Esophagus muscularis mucosa (tissue), 4 donors: Measurements from ENCODE around the gene C1QTNF5. TPM values are rescaled to one million over a fixed set of nuclear protein-coding genes. Genes with fewer than 3 reads are reported as not detected.

Source experiments
- DNase-seq: peaks from one replicate; pipeline ENCODE4 v3.0.0-alpha.2; 2017; ENCODE audit errors: extremely low spot score
- H3K27ac ChIP-seq, 4 donors: fragments of 200-600 bp; sonication (generic); replicated peaks in 1 of 4; 1 replicate in 3 of 4; 2 replicates in 1 of 4; pipeline ENCODE4 v1.5.1; 2016 to 2019; ENCODE audit warnings: mild to moderate bottlenecking in 1 of 4
- H3K27me3 ChIP-seq, 4 donors: fragments of 200-600 bp; sonication (generic); one replicate each; pipeline versions ENCODE4 v1.5.1 to v1.6.0; 2016 to 2019
- H3K36me3 ChIP-seq, 4 donors: fragments of 200-600 bp; sonication (generic); one replicate each; pipeline ENCODE4 v1.5.1; 2016 to 2019
- H3K4me1 ChIP-seq, 4 donors: fragments of 200-600 bp; sonication (generic); one replicate each; pipeline ENCODE4 v1.5.1; 2016 to 2019
- H3K4me3 ChIP-seq, 4 donors: fragments of 200-600 bp; sonication (generic); 1 replicate in 2 of 4; 2 replicates in 2 of 4; pipeline ENCODE4 v1.5.1; 2016 to 2019; ENCODE audit warnings: mild to moderate bottlenecking in 4 of 4, moderate library complexity in 1 of 4
- H3K9me3 ChIP-seq, 4 donors: fragments of 200-600 bp; sonication (generic); 1 replicate in 3 of 4; 2 replicates in 1 of 4; pipeline ENCODE4 v1.5.1; 2016 to 2019
- EP300 ChIP-seq: sonication (generic); formaldehyde crosslinking; IDR thresholded peaks from one replicate; pipeline ENCODE4 v1.6.1; 2017; ENCODE audit warnings: antibody characterized with exemption
- POLR2A ChIP-seq: fragments of 450-650 bp; IDR thresholded peaks from one replicate; pipeline ENCODE4 v1.6.1; 2017; ENCODE audit warnings: antibody characterized with exemption, moderate library complexity, mild to moderate bottlenecking, low read depth
- POLR2AphosphoS5 ChIP-seq, 2 donors: sonication (generic); formaldehyde crosslinking; IDR thresholded peaks; one replicate each; pipeline ENCODE4 v1.6.1; 2017; ENCODE audit warnings: antibody characterized with exemption in 2 of 2
- WGBS: methylation state at CpG from one replicate; pipeline ENCODE4 v1.1.5; 2018; 5-methylcytosine and 5-hydroxymethylcytosine counted together
- intact Hi-C: fragments of 100-400 bp; cut with DNase I; formaldehyde crosslinking; loops from one replicate; pipeline ENCODE4 v1.15.1; 2023
- total RNA-seq, 4 donors: library from RNA; depleted of rRNA; stranded (reverse); fragments of >200 nt; gene quantifications; one replicate each; pipeline versions ENCODE4 v1.1.0 to v1.2.1, GENCODE V29; 2016
- TF ChIP-seq, protein P1 (sequence below), 3 experiments: fragments of 200-600 bp in 2 of 3; fragments of 450-650 bp in 1 of 3; sonication (generic) in 2 of 3; IDR thresholded peaks; one replicate each; pipeline ENCODE4 v1.5.1; 2017 to 2019; ENCODE audit warnings: antibody characterized with exemption in 3 of 3, mild to moderate bottlenecking in 2 of 3, moderate library complexity in 1 of 3

The C1QTNF5 gene
- total RNA-seq, 4 donors from 2014 or later: 23.7 to 74.3 (median 51.6) TPM

DNA sequence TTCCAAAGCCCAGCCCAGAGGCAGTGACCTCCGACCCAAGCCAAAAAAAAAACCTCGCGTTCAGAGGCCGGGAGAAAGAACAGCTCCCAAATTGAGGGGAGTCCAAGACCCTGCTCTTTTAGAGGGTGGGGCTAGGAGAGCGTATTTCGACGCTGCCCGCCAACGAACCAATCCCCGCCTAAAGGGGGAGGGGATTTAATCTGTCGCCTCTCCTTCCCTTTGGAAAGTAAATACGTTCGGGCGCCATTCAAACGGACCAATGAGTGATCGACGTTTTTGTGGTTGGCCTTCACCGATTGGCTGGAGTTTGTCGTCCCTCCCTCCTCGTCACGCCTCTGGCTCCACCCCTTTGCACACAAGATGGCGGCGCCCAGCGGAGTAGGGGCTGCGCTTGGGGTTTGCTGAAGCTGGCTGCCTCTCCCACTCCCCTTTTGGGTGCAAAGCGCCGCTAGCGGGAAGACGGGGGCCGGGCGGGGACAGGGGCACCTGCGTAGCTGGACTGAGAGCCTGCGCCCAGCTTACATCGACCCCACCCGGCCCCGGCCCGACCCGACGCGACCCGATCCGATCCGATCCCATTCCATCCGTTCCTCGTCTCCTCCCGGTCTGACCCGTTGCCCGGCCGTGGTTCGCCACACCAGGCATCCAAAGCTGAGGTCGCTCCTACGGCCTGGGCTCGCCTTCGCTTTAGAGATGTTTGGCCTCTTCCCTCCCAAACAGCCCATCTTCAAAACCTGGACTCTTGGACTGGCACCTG lies 6.3 kb downstream of the C1QTNF5 start, which contains the start of gene RNF26:
Gene RNF26 (plus strand): TSS at position 354 of the 757 bp plus-strand sequence. CDS start 596 bp downstream, outside the sequence.
- intact Hi-C loops: no loop called here
- no peak for TF ChIP-seq EP300
- TF ChIP-seq POLR2A: peak; percentile 31
- TF ChIP-seq POLR2AphosphoS5 (IDR thresholded peaks at IDR 0.05): peak; percentile 82 to 90
- no peaks in the 10 kb centered on the region for H3K9me3 ChIP-seq
- H3K4me3 ChIP-seq: peak within 1 kb of the TSS; percentile 82 to 95 (median 94)
- whole genome bisulfite sequencing: under 1% methylated on average over 47 of the region's 54 CpGs
- peaks cover 28 to 53% (median 50%) of the 10 kb centered on the region in 4 donors for H3K4me1 ChIP-seq
- DNase-seq: peak; percentile 99
- no peaks in the 10 kb centered on the region for H3K27me3 ChIP-seq
- H3K27ac ChIP-seq: peak within 1 kb of the TSS; percentile 87 to 94 (median 92)
- H3K36me3 ChIP-seq: peaks cover 5 to 17% (median 12%) of the 10 kb centered on the region in 4 donors

DNA sequence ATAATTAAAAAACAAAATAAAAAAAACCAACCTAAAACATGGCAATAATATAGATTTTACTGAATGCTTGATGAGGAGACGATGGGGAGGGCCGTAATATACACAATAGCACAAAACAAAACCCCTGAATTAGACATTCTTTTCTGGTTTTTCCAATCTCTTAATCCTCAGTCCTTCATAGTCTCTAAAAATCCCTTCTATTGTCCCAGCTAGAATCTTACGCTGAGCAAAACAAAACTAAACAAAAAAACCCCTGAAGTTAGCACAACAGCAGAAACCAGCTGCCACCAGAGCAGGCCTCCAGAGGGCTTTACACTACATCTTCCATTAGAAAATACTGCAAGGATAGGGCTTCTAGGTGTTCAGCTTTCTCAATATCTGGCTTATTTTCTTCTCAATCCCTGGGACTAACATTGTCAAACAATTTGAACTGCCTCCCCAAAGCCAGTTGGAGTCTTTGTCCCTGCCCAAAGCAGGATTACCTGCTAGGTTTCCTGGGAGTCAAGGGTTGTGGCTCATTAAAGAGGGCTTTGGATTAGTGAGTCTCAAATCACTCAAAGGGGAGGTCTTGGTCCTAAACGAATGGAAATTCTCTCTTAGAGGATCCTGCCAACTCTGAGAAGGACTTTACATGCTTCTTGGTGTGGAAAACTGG lies 8.4 kb downstream of the C1QTNF5 start:
- intact Hi-C loops: no loop called here
- Histone ChIP-seq H3K36me3 (peaks cover 5 to 17% (median 12%) of the 10 kb centered on the region in 4 donors), H3K4me3 (no peak overlapping the region), H3K4me1 (peaks cover 10 to 32% (median 29%) of the 10 kb centered on the region in 4 donors), H3K9me3 (no peaks in the 10 kb centered on the region), H3K27ac (no peak overlapping the region), H3K27me3 (no peaks in the 10 kb centered on the region)
- 86% methylated on average over 4 of the region's 4 CpGs for WGBS
- DNase-seq: no peak
- no peak for TF ChIP-seq EP300
- no peak for TF ChIP-seq POLR2A
- TF ChIP-seq POLR2AphosphoS5 (IDR thresholded peaks at IDR 0.05): no peak
- TF ChIP-seq, protein P1, sequence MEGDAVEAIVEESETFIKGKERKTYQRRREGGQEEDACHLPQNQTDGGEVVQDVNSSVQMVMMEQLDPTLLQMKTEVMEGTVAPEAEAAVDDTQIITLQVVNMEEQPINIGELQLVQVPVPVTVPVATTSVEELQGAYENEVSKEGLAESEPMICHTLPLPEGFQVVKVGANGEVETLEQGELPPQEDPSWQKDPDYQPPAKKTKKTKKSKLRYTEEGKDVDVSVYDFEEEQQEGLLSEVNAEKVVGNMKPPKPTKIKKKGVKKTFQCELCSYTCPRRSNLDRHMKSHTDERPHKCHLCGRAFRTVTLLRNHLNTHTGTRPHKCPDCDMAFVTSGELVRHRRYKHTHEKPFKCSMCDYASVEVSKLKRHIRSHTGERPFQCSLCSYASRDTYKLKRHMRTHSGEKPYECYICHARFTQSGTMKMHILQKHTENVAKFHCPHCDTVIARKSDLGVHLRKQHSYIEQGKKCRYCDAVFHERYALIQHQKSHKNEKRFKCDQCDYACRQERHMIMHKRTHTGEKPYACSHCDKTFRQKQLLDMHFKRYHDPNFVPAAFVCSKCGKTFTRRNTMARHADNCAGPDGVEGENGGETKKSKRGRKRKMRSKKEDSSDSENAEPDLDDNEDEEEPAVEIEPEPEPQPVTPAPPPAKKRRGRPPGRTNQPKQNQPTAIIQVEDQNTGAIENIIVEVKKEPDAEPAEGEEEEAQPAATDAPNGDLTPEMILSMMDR (IDR thresholded peaks at IDR 0.05): no peak

DNA sequence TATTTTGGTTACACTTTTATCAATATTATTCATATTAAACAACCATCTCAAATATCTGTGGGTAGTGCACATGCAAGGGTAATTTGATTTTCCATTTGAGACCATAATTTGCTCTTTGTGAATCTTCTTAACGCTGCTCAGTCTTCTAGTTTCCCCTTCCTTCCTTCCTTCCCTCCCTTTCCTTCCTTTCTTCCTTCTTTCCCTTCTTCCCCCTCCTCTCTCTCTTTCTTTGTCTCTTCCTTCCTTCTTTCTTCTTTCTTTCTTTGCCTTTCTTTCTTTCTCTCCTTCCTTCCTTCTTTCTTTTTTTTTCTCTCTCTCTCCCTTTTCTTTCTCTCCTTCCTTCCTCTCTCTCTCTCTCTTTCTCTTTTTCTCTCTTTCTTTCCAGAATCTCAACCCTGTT lies 10.4 kb downstream of the C1QTNF5 start:
- Histone ChIP-seq H3K36me3 (no peaks in the 10 kb centered on the region), H3K27me3 (no peaks in the 10 kb centered on the region), H3K27ac (no peak overlapping the region), H3K4me3 (no peak overlapping the region), H3K9me3 (no peaks in the 10 kb centered on the region), H3K4me1 (peaks cover 4 to 14% (median 12%) of the 10 kb centered on the region in 4 donors)
- DNase-seq: no peak
- TF ChIP-seq, protein P1 (IDR thresholded peaks at IDR 0.05): no peak
- TF ChIP-seq POLR2AphosphoS5 (IDR thresholded peaks at IDR 0.05) (no peak), EP300 (no peak), POLR2A (no peak)
- intact Hi-C loops: no loop called here
- 60% methylated on average over 1 of the region's 1 CpG for WGBS

DNA sequence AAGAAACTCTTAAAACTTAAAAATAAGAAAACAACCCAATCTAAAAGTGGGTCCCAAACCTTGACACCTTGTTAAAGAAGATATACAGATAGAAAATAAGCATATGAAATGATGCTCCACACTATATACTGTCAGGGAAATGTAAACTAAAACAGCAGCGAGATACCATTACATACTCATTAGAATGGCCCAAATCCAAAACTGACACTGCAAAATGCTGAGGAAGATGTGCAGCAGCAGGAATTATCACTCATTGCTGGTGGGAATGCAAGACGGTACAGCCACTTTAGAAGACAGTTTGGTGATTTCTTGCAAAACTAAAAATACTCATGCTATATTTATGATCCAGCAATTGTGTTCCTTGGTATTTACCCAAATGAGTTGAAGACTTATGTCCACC lies 11.4 kb downstream of the C1QTNF5 start:
- intact Hi-C loops: no loop called here
- TF ChIP-seq, protein P1 (IDR thresholded peaks at IDR 0.05): no peak
- no peak for TF ChIP-seq EP300
- no peak for TF ChIP-seq POLR2AphosphoS5 (IDR thresholded peaks at IDR 0.05)
- no peak for TF ChIP-seq POLR2A
- no peak for DNase-seq
- H3K36me3 ChIP-seq: no peaks in the 10 kb centered on the region
- H3K27me3 ChIP-seq: no peaks in the 10 kb centered on the region
- H3K4me3 ChIP-seq: no peak overlapping the region
- H3K27ac ChIP-seq: no peak overlapping the region
- 46% methylated on average over 2 of the region's 2 CpGs for whole genome bisulfite sequencing
- no peaks in the 10 kb centered on the region for H3K9me3 ChIP-seq
- H3K4me1 ChIP-seq: peaks cover 0 to 7% (median 6%) of the 10 kb centered on the region in 4 donors

DNA sequence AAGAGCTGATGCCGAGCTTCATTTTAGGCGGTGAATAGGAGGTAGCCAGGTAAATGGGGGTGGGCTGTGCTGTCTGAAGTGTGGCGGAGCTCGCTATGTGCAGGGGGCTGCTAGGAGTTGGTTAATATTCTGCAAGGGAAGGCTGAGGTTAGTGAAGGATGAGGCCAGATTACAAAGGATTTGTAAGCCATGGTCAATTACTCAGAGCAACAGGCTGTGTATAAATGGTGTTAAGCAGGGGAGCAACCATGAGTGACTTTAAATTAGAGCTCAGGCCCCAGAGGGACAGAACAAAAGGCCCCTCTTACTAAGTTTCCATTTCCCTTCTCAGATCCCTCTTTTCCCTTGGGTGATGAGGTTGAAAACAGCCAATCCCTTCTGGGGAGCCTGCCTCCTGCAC lies 16.5 kb downstream of the C1QTNF5 start:
- intact Hi-C loops: loop anchor here (5.0 kb wide), 1 partner anchor 117 kb away; the partner anchor contains the start of gene CBL
- no peak for DNase-seq
- WGBS: 63% methylated on average over 4 of the region's 4 CpGs
- Histone ChIP-seq H3K27ac (peak overlapping the region in 1 of 4 donors; percentile 17), H3K9me3 (no peaks in the 10 kb centered on the region), H3K4me3 (no peak overlapping the region), H3K27me3 (no peaks in the 10 kb centered on the region), H3K36me3 (no peaks in the 10 kb centered on the region), H3K4me1 (peaks cover 36 to 49% (median 43%) of the 10 kb centered on the region in 4 donors)
- no peak for TF ChIP-seq EP300
- TF ChIP-seq, protein P1 (IDR thresholded peaks at IDR 0.05): no peak
- TF ChIP-seq POLR2A: no peak
